Endothelial cell of umbilical vein (primary cell): ENCODE results near the gene RAMP1. TPM values are rescaled to one million over a fixed set of nuclear protein-coding genes. Genes with fewer than 3 reads are reported as not detected.

Source experiments
- BruUV-seq: library from RNA; stranded (reverse); fragments of 400-500 nt; replicated peaks from 2 replicates; lab custom pipeline; 2021; lab: Mats Ljungman, UMichigan
- CTCF ChIA-PET: fragments of 300-600, 350-600 bp; sonication (Branson Sonifier 250); formaldehyde crosslinking; loops from one replicate; lab custom pipeline; 2021; ENCODE audit warnings: antibody characterized with exemption, inconsistent platforms; lab: Charles Lee
- POLR2A ChIA-PET: fragments of 300-600, 350-600 bp; sonication (Branson Sonifier 250); formaldehyde crosslinking; loops from one replicate; lab custom pipeline; 2021; ENCODE audit warnings: antibody characterized with exemption, inconsistent platforms; lab: Charles Lee
- DNase-seq: peaks from one replicate; pipeline ENCODE4 v3.0.0-alpha.2; 2011; ENCODE audit warnings: low read depth, low spot score
- FAIRE-seq: peaks from 2 replicates; lab custom pipeline; 2011; peaks lifted over from hg19 to GRCh38; lab: Jason Lieb, UNC
- H2AFZ ChIP-seq: 2 replicates; pipeline ENCODE4 v1.6.0; 2012; ENCODE audit warnings: low read depth, low read length, control low read depth, inconsistent platforms
- H3K27ac ChIP-seq: 2 replicates; pipeline ENCODE4 v1.5.1; 2011; ENCODE audit warnings: low read depth, mild to moderate bottlenecking, control low read depth, low read length, moderate library complexity; ENCODE audit not compliant: insufficient read depth
- H3K27me3 ChIP-seq, 2 experiments: 2 replicates each; pipeline versions ENCODE4 v1.6.0 to v1.6.1; 2011; ENCODE audit warnings: low read length in 2 of 2, mixed read lengths in 1 of 2; ENCODE audit not compliant: control insufficient read depth in 2 of 2, insufficient read depth in 2 of 2
- H3K36me3 ChIP-seq, 2 experiments: 2 replicates in 1 of 2; 3 replicates in 1 of 2; pipeline ENCODE4 v1.5.1; 2011; ENCODE audit warnings: low read length in 2 of 2, mild to moderate bottlenecking in 1 of 2, moderate library complexity in 1 of 2; ENCODE audit not compliant: control insufficient read depth in 2 of 2, insufficient read depth in 2 of 2; ENCODE audit errors: extremely low read depth in 1 of 2
- H3K4me1 ChIP-seq: 3 replicates; pipeline ENCODE4 v1.5.1; 2011; ENCODE audit warnings: mild to moderate bottlenecking, low read length; ENCODE audit not compliant: control insufficient read depth, insufficient read depth; ENCODE audit errors: extremely low read depth
- H3K4me2 ChIP-seq: 2 replicates; pipeline ENCODE4 v1.6.1; 2011; ENCODE audit warnings: low read length, control low read depth, mixed read lengths; ENCODE audit not compliant: insufficient read depth
- H3K4me3 ChIP-seq, 3 experiments: fragments of 200-600 bp in 1 of 3; sonication (generic), shearing (Covaris generic) in 1 of 3; replicated peaks in 1 of 3; 2 replicates each; pipeline ENCODE4 v1.5.1; 2011 to 2016; ENCODE audit warnings: control low read depth in 3 of 3, low read length in 3 of 3, mild to moderate bottlenecking in 2 of 3, inconsistent platforms in 1 of 3, low read depth in 1 of 3, moderate library complexity in 1 of 3; ENCODE audit not compliant: insufficient read depth in 1 of 3
- H3K79me2 ChIP-seq: 2 replicates; pipeline ENCODE4 v1.6.0; 2012; ENCODE audit warnings: low read length, inconsistent platforms; ENCODE audit not compliant: control insufficient read depth, insufficient read depth
- H3K9ac ChIP-seq: replicated peaks from 2 replicates; pipeline ENCODE3; 2011; ENCODE audit warnings: low read length, control low read depth; ENCODE audit not compliant: insufficient read depth; ENCODE audit errors: extremely low read depth
- H3K9me1 ChIP-seq: replicated peaks from 3 replicates; pipeline ENCODE4 v1.6.0; 2011; ENCODE audit warnings: mild to moderate bottlenecking, low read length; ENCODE audit not compliant: control insufficient read depth, insufficient read depth; ENCODE audit errors: extremely low read depth
- H3K9me3 ChIP-seq: replicated peaks from 2 replicates; pipeline ENCODE4 v1.5.1; 2012; ENCODE audit warnings: low read length, inconsistent platforms; ENCODE audit not compliant: control insufficient read depth, insufficient read depth
- H4K20me1 ChIP-seq: replicated peaks from 2 replicates; pipeline ENCODE3; 2011; ENCODE audit warnings: mild to moderate bottlenecking, low read length; ENCODE audit not compliant: control insufficient read depth, insufficient read depth; ENCODE audit errors: extremely low read depth
- CTCF ChIP-seq, 2 donors: IDR thresholded peaks; 1 replicate in 1 of 2; 2 replicates in 1 of 2; pipeline ENCODE4 v1.5.1; 2011; ENCODE audit warnings: low read length in 2 of 2, mild to moderate bottlenecking in 2 of 2, moderate library complexity in 2 of 2, control low read depth in 1 of 2, inconsistent platforms in 1 of 2, low read depth in 1 of 2; ENCODE audit not compliant: insufficient read depth in 1 of 2; ENCODE audit errors: extremely low read depth in 1 of 2
- EZH2 ChIP-seq: IDR thresholded peaks from 2 replicates; pipeline ENCODE4 v1.6.1; 2012; ENCODE audit warnings: borderline replicate concordance, low read depth, mild to moderate bottlenecking, moderate library complexity, low read length, inconsistent platforms; ENCODE audit not compliant: severe bottlenecking
- FOS ChIP-seq: IDR thresholded peaks from 2 replicates; pipeline ENCODE4 v1.6.1; 2011; ENCODE audit warnings: mild to moderate bottlenecking, low read length, moderate library complexity, borderline replicate concordance; ENCODE audit not compliant: insufficient read depth
- GATA2 ChIP-seq: IDR thresholded peaks from 2 replicates; pipeline ENCODE4 v1.7.0; 2011; ENCODE audit warnings: low read depth, mild to moderate bottlenecking, moderate library complexity, mixed read lengths, low read length; ENCODE audit not compliant: insufficient read length, insufficient read depth
- JUN ChIP-seq: IDR thresholded peaks from 2 replicates; pipeline ENCODE4 v1.6.1; 2011; ENCODE audit warnings: borderline replicate concordance, low read depth; ENCODE audit not compliant: insufficient read length, insufficient read depth
- MYC ChIP-seq: IDR thresholded peaks from one replicate; pipeline ENCODE4 v1.6.1; 2011; ENCODE audit warnings: mild to moderate bottlenecking, low read depth, low read length
- POLR2A ChIP-seq: IDR thresholded peaks from 2 replicates; pipeline ENCODE4 v1.6.1; 2012; ENCODE audit warnings: low read depth, mild to moderate bottlenecking, control low read depth, low read length
- POLR2AphosphoS5 ChIP-seq: IDR thresholded peaks from 2 replicates; pipeline ENCODE4 v1.6.1; 2012; ENCODE audit warnings: low read depth, mild to moderate bottlenecking, control low read depth, low read length, moderate library complexity; ENCODE audit not compliant: insufficient read depth
- dilution Hi-C: fragments of 300-500 bp; cut with MboI; formaldehyde crosslinking; loops from one replicate; pipeline ENCODE4 v1.15.0; 2019; ENCODE audit warnings: low sequenced_read_pairs; ENCODE audit not compliant: extremely low pct_ligation_motif_present
- intact Hi-C: fragments of 100-400 bp; cut with micrococcal nuclease; formaldehyde crosslinking; loops from one replicate; pipeline ENCODE4 v1.10.0; 2022
- polyA plus RNA-seq, 4 experiments: library from polyadenylated mRNA; depleted of rRNA in 3 of 4; stranded (reverse) in 3 of 4; unstranded in 1 of 4; fragments of >200 nt; gene quantifications; 2 replicates each; pipeline versions ENCODE4 v1.2.1 to v1.2.3, GENCODE V29; 2011 to 2012; ENCODE audit warnings: missing spikeins in 1 of 4
- total RNA-seq: library from RNA; stranded (reverse); gene quantifications from 2 replicates; pipeline ENCODE4 v1.2.3, GENCODE V29; 2021
- TF ChIP-seq, protein P1 (sequence below): IDR thresholded peaks from 2 replicates; pipeline ENCODE4 v1.6.1; 2011; ENCODE audit not compliant: insufficient read depth, insufficient read length

RAMP1 gene
- total and polyA plus RNA-seq, 2 donors (not counting 3 experiments of a cell fraction or from before 2014, with no cell fraction given), result 0.18 TPM; not detected in 1

DNA sequence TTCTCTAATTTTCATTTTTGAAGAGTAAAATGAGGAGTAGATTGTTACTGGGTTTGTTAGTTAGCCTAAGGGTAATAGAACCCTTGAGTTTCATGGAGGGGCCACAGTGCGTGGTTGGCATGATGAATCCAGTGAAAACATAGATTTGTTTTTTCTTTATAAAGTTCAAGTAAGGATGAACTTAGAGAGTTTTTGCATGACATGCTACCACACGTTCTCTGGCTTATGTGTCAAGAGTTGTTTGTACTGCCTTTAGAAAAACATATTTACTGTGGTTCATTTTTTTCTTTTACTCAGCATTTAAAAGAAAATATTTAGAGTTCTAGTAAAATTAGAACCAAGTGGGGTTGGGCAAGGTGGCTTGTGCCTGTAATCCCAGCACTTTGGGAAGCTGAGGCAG lies 39.0 kb upstream of the RAMP1 start:
- H3K4me3 ChIP-seq, result no peak overlapping the region
- H3K4me1 ChIP-seq, result no peaks in the 10 kb centered on the region
- H3K9ac ChIP-seq, result no peak overlapping the region
- H3K27me3 ChIP-seq, result no peaks in the 10 kb centered on the region
- CTCF ChIA-PET, result interaction anchor here (1.2 kb wide), 1 partner anchor 25 kb away, joined by 3 read pairs; no protein-coding TSS in a partner anchor
- no peak overlapping the region for H3K27ac ChIP-seq
- no peak overlapping the region for H3K4me2 ChIP-seq
- no peak overlapping the region for H2AFZ ChIP-seq
- no peak for FAIRE-seq
- no peaks in the 10 kb centered on the region for H4K20me1 ChIP-seq
- no peak for DNase-seq
- H3K9me3 ChIP-seq, result no peaks in the 10 kb centered on the region
- H3K36me3 ChIP-seq, result no peaks in the 10 kb centered on the region
- BruUV-seq, result no TSS peak
- intact Hi-C loops, result no loop called here
- TF ChIP-seq EZH2 (no peak), POLR2A (no peak), FOS (no peak), MYC (no peak), JUN (no peak), GATA2 (no peak), CTCF (IDR thresholded peaks at IDR 0.05; ENCODE audit: extremely low read depth in 1 of 2, insufficient read depth in 1 of 2, low read depth in 1 of 2, low read length in 2 of 2) (no peak), POLR2AphosphoS5 (no peak)
- TF ChIP-seq, protein P1, sequence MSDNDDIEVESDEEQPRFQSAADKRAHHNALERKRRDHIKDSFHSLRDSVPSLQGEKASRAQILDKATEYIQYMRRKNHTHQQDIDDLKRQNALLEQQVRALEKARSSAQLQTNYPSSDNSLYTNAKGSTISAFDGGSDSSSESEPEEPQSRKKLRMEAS, result no peak
- H3K79me2 ChIP-seq, result no peaks in the 10 kb centered on the region
- dilution Hi-C loops, result no loop called here
- no peaks in the 10 kb centered on the region for H3K9me1 ChIP-seq
- POLR2A ChIA-PET, result no interaction called here
